Endometrial microvascular endothelial cells (primary cell): ENCODE measurements around the gene HIC1. TPM values are rescaled to one million over a fixed set of nuclear protein-coding genes. Genes with fewer than 3 reads are reported as not detected.

Experiments used
- in situ Hi-C: cut with HindIII; loops from 2 replicates; pipeline ENCODE4 v1.10.0; 2017; ENCODE audit warnings: low sequenced_read_pairs, low pct_unique_long_range_greater_than_20kb; ENCODE audit errors: inconsistent ontology term
- total RNA-seq: library from RNA; depleted of rRNA; stranded (reverse); fragments of >200 nt; gene quantifications from one replicate; pipeline ENCODE4 v1.2.3, GENCODE V29; 2015; ENCODE audit errors: inconsistent ontology term

The HIC1 gene
- total RNA-seq, 1 donor from 2014 or later: 27.2 TPM

- in situ Hi-C loops: no loop called here
Observed at GRCh38 chr17:2023692-2024571, 31.0 kb upstream of the HIC1 start.

- in situ Hi-C loops: loop anchor here (25.0 kb wide), 1 partner anchor 112 kb away; no protein-coding TSS in a partner anchor
Observed at GRCh38 chr17:2024572-2025219, 30.2 kb upstream of the HIC1 start.

DNA sequence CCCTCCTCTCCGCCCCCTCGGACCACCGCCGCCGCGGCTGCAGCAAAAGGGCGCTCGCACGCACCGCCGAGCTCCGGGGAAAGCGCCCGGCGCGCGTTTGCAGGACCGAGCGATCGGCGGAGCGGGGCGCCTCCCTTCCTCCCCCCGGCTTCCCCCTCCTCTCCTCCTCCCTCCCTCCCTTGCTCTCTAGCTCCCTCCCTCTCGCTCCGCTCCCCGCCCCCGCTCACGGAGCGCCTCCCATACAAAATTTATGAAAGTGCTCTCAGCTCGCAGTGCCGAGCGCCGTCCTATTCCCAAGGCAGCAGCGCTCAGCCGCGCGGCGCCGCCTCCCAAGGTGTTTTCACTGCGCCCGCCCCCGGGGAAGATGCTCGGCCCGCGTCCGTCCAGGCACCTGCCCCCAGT is 29.7 kb upstream of the HIC1 start, which contains the start of gene RTN4RL1:
Gene RTN4RL1 (minus strand): TSS at position 115 of the 402 bp plus-strand sequence. CDS start 469 bp downstream, outside the sequence.
- in situ Hi-C loops: loop anchor here (25.0 kb wide), 1 partner anchor 113 kb away; no protein-coding TSS in a partner anchor

DNA sequence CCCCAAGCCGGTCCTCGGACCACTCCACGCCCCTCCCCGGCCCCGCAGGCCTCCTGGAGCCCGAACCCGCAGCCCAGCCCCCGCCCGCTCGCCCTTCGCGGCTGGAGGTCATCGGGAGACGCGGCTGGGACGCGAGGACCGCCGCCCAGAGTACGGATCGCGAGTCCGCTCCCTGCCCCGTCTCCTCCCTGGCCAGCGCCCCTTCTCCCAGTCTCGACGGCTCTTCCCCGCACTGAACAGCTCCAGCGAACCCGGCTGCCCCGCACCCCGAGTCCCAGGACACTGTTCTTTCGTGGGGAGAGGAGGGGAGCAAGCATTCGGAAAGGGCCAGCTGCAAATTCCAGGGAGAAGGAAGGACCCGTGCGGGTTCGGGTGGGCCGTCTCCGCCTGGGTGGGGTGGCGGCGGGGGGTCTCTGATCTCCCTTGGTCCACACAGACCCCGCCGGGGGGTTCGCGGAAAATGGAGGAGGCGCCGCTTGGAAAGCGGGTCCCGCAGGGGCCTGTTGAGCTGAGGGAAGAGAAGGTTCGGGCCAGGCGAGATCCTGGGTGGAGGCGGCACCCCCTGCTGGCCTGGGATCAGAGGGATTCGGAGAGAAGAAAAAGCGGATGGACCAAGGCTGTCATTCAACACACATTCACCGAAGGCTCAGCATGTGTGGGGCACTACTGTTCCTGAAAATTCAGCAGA is 29.1 kb upstream of the HIC1 start:
- in situ Hi-C loops: loop anchor here (25.0 kb wide), 1 partner anchor 113 kb away; no protein-coding TSS in a partner anchor

- in situ Hi-C loops: loop anchor here (25.0 kb wide), 1 partner anchor 115 kb away; no protein-coding TSS in a partner anchor
Observed at GRCh38 chr17:2027528-2028233, 27.2 kb upstream of the HIC1 start.

DNA sequence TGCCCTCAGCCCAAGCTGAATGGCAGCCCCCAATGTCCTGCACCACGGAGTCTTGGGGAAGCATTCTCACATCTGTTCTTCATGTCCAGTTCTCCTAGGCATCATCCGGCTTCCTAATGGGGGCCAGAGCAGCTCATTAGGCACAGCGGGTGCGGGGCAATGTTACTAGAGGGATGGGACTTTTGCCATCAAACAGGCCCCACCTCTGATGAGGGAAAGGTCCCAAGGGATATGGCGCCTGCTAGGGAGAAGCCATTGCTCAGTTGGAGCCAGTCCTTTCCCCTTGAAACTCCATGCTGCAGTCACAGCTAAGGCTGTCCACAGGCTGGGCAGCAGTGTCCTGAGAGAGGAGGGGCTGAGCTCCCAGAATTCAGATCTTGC is 26.7 kb upstream of the HIC1 start:
- in situ Hi-C loops: loop anchor here (25.0 kb wide), 1 partner anchor 116 kb away; no protein-coding TSS in a partner anchor

GRCh38 chr17:2028737-2029136 is 26.2 kb upstream of the HIC1 start:
- in situ Hi-C loops: loop anchor here (25.0 kb wide), 1 partner anchor 116 kb away; no protein-coding TSS in a partner anchor

GRCh38 chr17:2029911-2030778 is 24.8 kb upstream of the HIC1 start, which contains the start of gene DPH1:
TSS of gene DPH1 (plus strand) at chr17:2030153. CDS start at chr17:2030170, 17 bp downstream.
- in situ Hi-C loops: loop anchor here (25.0 kb wide), 1 partner anchor 118 kb away; no protein-coding TSS in a partner anchor

GRCh38 chr17:2030779-2031163 is 24.1 kb upstream of the HIC1 start:
- in situ Hi-C loops: loop anchor here (25.0 kb wide), 1 partner anchor 118 kb away; no protein-coding TSS in a partner anchor

GRCh38 chr17:2033153-2033552 is 21.8 kb upstream of the HIC1 start:
- in situ Hi-C loops: loop anchor here (25.0 kb wide), 1 partner anchor 121 kb away; no protein-coding TSS in a partner anchor

DNA sequence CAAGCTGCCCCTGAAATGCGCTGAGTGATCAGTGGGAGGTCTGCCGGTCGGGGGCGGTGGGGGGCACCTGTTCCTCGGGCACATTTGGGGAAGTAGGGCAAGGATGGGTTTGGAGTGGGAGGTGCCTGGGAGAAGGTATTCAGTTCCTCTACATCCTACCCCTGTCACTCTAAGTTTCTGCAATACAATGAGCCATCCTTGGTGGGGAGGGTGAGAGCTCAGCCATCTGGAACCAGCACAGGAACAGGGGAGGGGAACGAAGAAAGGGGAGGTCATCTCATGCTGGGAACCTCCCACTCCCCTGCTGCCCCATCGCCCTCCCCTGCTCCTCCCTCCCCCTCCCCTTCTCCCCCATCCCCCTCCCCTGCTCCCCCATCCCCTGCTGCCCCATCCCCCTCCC is 20.7 kb upstream of the HIC1 start:
- in situ Hi-C loops: loop anchor here (25.0 kb wide), 1 partner anchor 122 kb away; no protein-coding TSS in a partner anchor

GRCh38 chr17:2034806-2035540 is 19.9 kb upstream of the HIC1 start:
- in situ Hi-C loops: loop anchor here (25.0 kb wide), 1 partner anchor 123 kb away; no protein-coding TSS in a partner anchor

DNA sequence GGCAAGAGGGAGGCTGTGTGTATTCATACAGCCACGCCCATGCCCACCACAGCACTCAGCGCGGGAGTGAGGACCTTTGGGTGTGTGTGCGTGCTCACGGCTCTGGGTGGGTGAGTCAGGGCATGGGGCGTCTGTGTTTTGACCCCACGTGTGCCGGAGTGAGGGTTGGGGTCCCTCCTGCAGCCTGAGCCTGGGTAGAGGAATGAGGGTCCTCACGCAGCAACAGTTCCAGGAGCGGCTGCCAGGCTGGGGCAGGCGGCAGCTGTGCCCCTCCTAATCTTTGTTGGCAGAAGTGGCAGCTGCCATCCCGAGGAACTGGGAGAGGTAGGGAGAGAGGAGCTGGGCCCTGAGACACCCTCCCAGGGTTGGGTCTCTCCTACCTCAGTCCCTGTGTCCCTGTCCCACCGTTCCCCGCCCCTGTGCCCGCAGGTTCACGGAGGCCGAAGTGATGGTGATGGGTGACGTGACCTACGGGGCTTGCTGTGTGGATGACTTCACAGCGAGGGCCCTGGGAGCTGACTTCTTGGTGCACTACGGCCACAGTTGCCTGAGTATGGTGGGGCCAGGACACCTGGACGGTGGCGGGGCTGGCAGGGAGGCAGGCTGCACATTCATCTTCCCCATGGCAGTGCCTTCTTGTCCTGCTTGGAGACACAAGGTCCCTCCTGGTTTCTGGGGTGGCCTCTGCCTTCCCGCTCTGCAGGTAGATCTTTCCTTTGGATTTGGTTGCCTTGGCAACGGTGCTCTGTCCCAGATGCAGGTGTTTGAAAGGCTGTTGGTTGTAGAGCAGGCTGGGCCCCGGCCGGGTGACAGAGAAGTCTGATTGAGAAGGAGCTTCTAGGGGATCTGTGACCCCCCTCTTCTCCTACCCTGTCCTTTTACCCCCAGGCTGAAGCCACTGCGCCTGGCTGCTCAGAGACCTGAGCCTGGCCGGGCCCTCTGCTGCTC is 19.1 kb upstream of the HIC1 start:
- in situ Hi-C loops: loop anchor here (25.0 kb wide), 1 partner anchor 124 kb away; no protein-coding TSS in a partner anchor

DNA sequence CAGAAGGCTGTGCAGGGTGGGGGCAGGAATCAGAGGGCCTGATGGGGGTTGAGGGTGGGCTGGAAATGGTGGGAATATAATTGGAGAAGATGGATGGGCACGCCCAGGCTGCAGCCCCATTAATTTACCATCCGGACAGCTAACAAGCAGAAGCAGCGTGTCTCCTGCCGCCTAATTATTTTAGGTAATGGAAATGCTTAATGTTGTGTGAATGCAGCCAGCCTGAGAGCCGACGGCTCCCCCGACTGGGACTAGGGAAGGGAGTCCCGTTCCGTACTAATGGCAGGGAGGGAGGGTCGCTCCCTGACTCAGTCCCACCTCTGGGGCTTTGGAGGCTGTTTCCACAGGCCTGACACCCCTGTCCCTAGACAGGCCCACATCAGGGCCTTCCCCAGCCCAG is 17.7 kb upstream of the HIC1 start:
- in situ Hi-C loops: loop anchor here (25.0 kb wide), 1 partner anchor 125 kb away; no protein-coding TSS in a partner anchor

DNA sequence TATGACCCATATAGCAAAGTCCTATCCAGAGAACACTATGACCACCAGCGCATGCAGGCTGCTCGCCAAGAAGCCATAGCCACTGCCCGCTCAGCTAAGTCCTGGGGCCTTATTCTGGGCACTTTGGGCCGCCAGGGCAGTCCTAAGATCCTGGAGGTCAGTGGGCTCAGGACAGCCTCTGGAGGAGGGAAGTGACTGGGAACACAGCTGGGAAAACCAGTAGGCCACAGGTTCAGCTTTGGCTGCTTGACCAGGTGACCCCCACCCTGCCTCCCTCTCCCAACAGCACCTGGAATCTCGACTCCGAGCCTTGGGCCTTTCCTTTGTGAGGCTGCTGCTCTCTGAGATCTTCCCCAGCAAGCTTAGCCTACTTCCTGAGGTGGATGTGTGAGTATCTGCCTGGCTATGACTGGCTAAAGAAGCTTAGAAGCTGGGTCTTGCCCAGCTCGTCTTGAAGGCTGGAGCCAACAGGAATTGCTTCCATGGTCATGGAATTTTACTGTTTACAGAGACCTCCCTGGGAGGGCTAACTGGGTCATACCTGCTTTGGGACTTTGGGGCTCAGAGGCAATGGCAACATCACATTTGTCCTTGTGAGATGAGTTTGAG is 14.6 kb upstream of the HIC1 start:
- in situ Hi-C loops: loop anchor here (25.0 kb wide), 1 partner anchor 128 kb away; no protein-coding TSS in a partner anchor
